Myocyte (in vitro differentiated cells): Measurements from ENCODE around the gene LTA4H. TPM values are rescaled to one million over a fixed set of nuclear protein-coding genes. Genes with fewer than 3 reads are reported as not detected.
"Not testable (repeated sequence)": the region's sequence is repeated elsewhere in the genome, so short reads cannot be mapped to it uniquely, and the experiment has no call there.

Source experiments
- DNase-seq: peaks from one replicate; pipeline ENCODE4 v3.0.0-alpha.2; 2012; ENCODE audit warnings: low read depth
- total RNA-seq: library from RNA; depleted of rRNA; stranded (reverse); fragments of >200 nt; gene quantifications from 2 replicates; pipeline ENCODE4 v1.2.3, GENCODE V29; 2014

Gene LTA4H
- total RNA-seq, 1 donor from 2014 or later: 55.9 TPM

GRCh38 chr12:95993907-95994306 lies 41.5 kb downstream of the LTA4H start:
- DNase-seq: no peak

- DNase-seq: no peak
These were observed 45.3 kb downstream of the LTA4H start for GRCh38 chr12:95990136-95990535.

GRCh38 chr12:95989504-95990123 lies 45.8 kb downstream of the LTA4H start:
- DNase-seq: no peak

GRCh38 chr12:95988506-95989275 lies 46.7 kb downstream of the LTA4H start:
- DNase-seq: no peak

- no peak for DNase-seq
These were observed 48.5 kb downstream of the LTA4H start for GRCh38 chr12:95986635-95987570.

- no peak for DNase-seq
These were observed 50.7 kb downstream of the LTA4H start for GRCh38 chr12:95984682-95985081.

GRCh38 chr12:95982602-95983001 lies 52.8 kb downstream of the LTA4H start:
- DNase-seq: no peak

GRCh38 chr12:95980437-95980836 lies 55.0 kb downstream of the LTA4H start:
- no peak for DNase-seq

- no peak for DNase-seq
These were observed 56.6 kb downstream of the LTA4H start for GRCh38 chr12:95978774-95979173.

GRCh38 chr12:95978351-95978750 lies 57.0 kb downstream of the LTA4H start:
- no peak for DNase-seq

GRCh38 chr12:95977764-95978305 lies 57.6 kb downstream of the LTA4H start:
- no peak for DNase-seq

GRCh38 chr12:95976416-95976832 lies 59.0 kb downstream of the LTA4H start:
- DNase-seq: peak; percentile 25

- DNase-seq: no peak
These were observed 59.9 kb downstream of the LTA4H start for GRCh38 chr12:95975491-95975890.

- no peak for DNase-seq
These were observed 61.0 kb downstream of the LTA4H start for GRCh38 chr12:95974358-95974757.

- no peak for DNase-seq
These were observed 62.4 kb downstream of the LTA4H start for GRCh38 chr12:95972832-95973456.

- no peak for DNase-seq
These were observed 64.5 kb downstream of the LTA4H start for GRCh38 chr12:95970905-95971304.

- DNase-seq: not testable (repeated sequence)
These were observed 66.3 kb downstream of the LTA4H start for GRCh38 chr12:95969116-95969515.

- DNase-seq: no peak
These were observed 68.1 kb downstream of the LTA4H start for GRCh38 chr12:95967301-95967700.

GRCh38 chr12:95966287-95966870 lies 69.0 kb downstream of the LTA4H start:
- DNase-seq: no peak

GRCh38 chr12:95963096-95963495 lies 72.3 kb downstream of the LTA4H start:
- DNase-seq: no peak

- DNase-seq: no peak
These were observed 73.2 kb downstream of the LTA4H start for GRCh38 chr12:95962222-95962621.
